Right lung (tissue), 5 donors: Measurements from ENCODE around the gene SPP2. TPM values are rescaled to one million over a fixed set of nuclear protein-coding genes. Genes with fewer than 3 reads are reported as not detected.

Experiments used
- DNase-seq, 2 donors: peaks; one replicate each; pipeline ENCODE4 v3.0.0-alpha.2; 2013
- polyA plus RNA-seq, 5 donors: library from polyadenylated mRNA; unstranded; fragments of 120-200 nt; gene quantifications; one replicate each; pipeline versions ENCODE4 v1.2.1 to v1.2.3, GENCODE V29; 2013; ENCODE audit warnings: inconsistent platforms in 1 of 5, low replicate concordance in 1 of 5; ENCODE audit not compliant: insufficient read length in 5 of 5, insufficient read depth in 1 of 5

SPP2 gene
- polyA plus RNA-seq, 5 donors = 0.27 TPM; not detected in 4

GRCh38 chr2:234091883-234092282 is 41.4 kb downstream of the SPP2 start:
- DNase-seq = no peak

GRCh38 chr2:234092344-234092743 is 41.8 kb downstream of the SPP2 start:
- no peak for DNase-seq

- DNase-seq = no peak
Measured at GRCh38 chr2:234095301-234095700, 44.8 kb downstream of the SPP2 start.

GRCh38 chr2:234096164-234096563 is 45.7 kb downstream of the SPP2 start:
- DNase-seq = no peak

- DNase-seq = no peak
Measured at GRCh38 chr2:234098681-234099080, 48.2 kb downstream of the SPP2 start.

- no peak for DNase-seq
Measured at GRCh38 chr2:234099266-234099665, 48.8 kb downstream of the SPP2 start.

- DNase-seq = no peak
Measured at GRCh38 chr2:234100686-234101085, 50.2 kb downstream of the SPP2 start.

GRCh38 chr2:234102112-234102511 is 51.6 kb downstream of the SPP2 start:
- peak in 1 of 2 donors; percentile 13 for DNase-seq

GRCh38 chr2:234107861-234108260 is 57.4 kb downstream of the SPP2 start:
- DNase-seq = no peak

GRCh38 chr2:234109321-234109720 is 58.8 kb downstream of the SPP2 start:
- DNase-seq = no peak

GRCh38 chr2:234110219-234110618 is 59.7 kb downstream of the SPP2 start:
- no peak for DNase-seq

GRCh38 chr2:234111523-234111922 is 61.0 kb downstream of the SPP2 start:
- DNase-seq = no peak

GRCh38 chr2:234116010-234116409 is 65.5 kb downstream of the SPP2 start:
- no peak for DNase-seq

GRCh38 chr2:234121999-234122398 is 71.5 kb downstream of the SPP2 start:
- no peak for DNase-seq

- no peak for DNase-seq
Measured at GRCh38 chr2:234125451-234126145, 75.1 kb downstream of the SPP2 start.

GRCh38 chr2:234126146-234126470 is 75.6 kb downstream of the SPP2 start:
- no peak for DNase-seq

Other genes starting within 250 kb of the SPP2 start
- 10 to 100 TPM; 15.4 to 48.8 (median 28.9) TPM for gene HJURP, start 196.2 kb upstream of the SPP2 start, polyA plus RNA-seq
- gene TRPM8, start 133.3 kb upstream of the SPP2 start, polyA plus RNA-seq = under 1 TPM in 4 of 5 donors, not detected in 1; 0.11 to 0.28 (median 0.27) TPM